SU-DHL-6 (cell line): Measurements from ENCODE around the gene RAB3C.

Experiments used
- H2AFZ ChIP-seq: fragments of 200-600 bp; sonication (generic); 2 replicates; pipeline ENCODE4 v1.6.1; 2014; ENCODE audit warnings: low read depth, mild to moderate bottlenecking, moderate library complexity, mixed read lengths, antibody characterized with exemption, low read length; ENCODE audit not compliant: severe bottlenecking
- H3F3A ChIP-seq: fragments of 200-600 bp; shearing (Covaris generic); 2 replicates; pipeline ENCODE4 v1.6.0; 2016; ENCODE audit warnings: antibody characterized with exemption, mild to moderate bottlenecking; ENCODE audit not compliant: insufficient read depth
- H3K27ac ChIP-seq: fragments of 200-600 bp; sonication (generic); 2 replicates; pipeline ENCODE4 v1.5.1; 2016; ENCODE audit warnings: low read depth, mild to moderate bottlenecking, low read length, moderate library complexity, mixed read lengths
- H3K27me3 ChIP-seq: fragments of 200-600 bp; sonication (generic), shearing (Covaris generic); 2 replicates; pipeline ENCODE4 v1.6.0; 2014; ENCODE audit warnings: mild to moderate bottlenecking, low read length
- H3K36me3 ChIP-seq: fragments of 200-600 bp; sonication (generic); 2 replicates; pipeline ENCODE4 v1.6.1; 2014; ENCODE audit warnings: mild to moderate bottlenecking, low read length, mixed read lengths
- H3K4me2 ChIP-seq: fragments of 300-600, 200-600 bp; shearing (Covaris generic), sonication (generic); 2 replicates; pipeline ENCODE4 v1.6.0; 2014; ENCODE audit warnings: low read length, low read depth, mild to moderate bottlenecking; ENCODE audit not compliant: poor library complexity, severe bottlenecking
- H3K4me3 ChIP-seq: fragments of 200-600 bp; sonication (generic); 2 replicates; pipeline ENCODE4 v1.5.1; 2014; ENCODE audit warnings: antibody characterized with exemption, low read length, mild to moderate bottlenecking, mixed read lengths; ENCODE audit not compliant: insufficient read depth, poor library complexity, severe bottlenecking
- H3K79me2 ChIP-seq: fragments of 200-600 bp; sonication (generic); 2 replicates; pipeline ENCODE4 v1.6.1; 2014; ENCODE audit warnings: mild to moderate bottlenecking, low read length, moderate library complexity; ENCODE audit not compliant: insufficient read depth
- H3K9ac ChIP-seq: fragments of 200-600 bp; sonication (generic); 2 replicates; pipeline ENCODE4 v1.7.0; 2014; ENCODE audit warnings: mild to moderate bottlenecking, low read length
- H3K9me2 ChIP-seq: fragments of 200-600 bp; sonication (generic); replicated peaks from 2 replicates; pipeline ENCODE4 v1.6.1; 2014; ENCODE audit warnings: low read length; ENCODE audit not compliant: insufficient read depth
- H3K9me3 ChIP-seq: fragments of 200-600 bp; sonication (generic); 2 replicates; pipeline ENCODE4 v1.6.1; 2014; ENCODE audit warnings: low read length, mixed read lengths; ENCODE audit not compliant: insufficient read depth
- H4K20me1 ChIP-seq: fragments of 200-600 bp; sonication (generic); 2 replicates; pipeline ENCODE4 v1.6.1; 2014; ENCODE audit warnings: low read depth, mild to moderate bottlenecking, antibody characterized with exemption, low read length, moderate library complexity, mixed read lengths
- CTCF ChIP-seq: fragments of 200-600 bp; sonication (generic); IDR thresholded peaks from one replicate; pipeline ENCODE4 v1.5.1; 2017; ENCODE audit warnings: antibody characterized with exemption, mild to moderate bottlenecking, low read length, moderate library complexity; ENCODE audit not compliant: insufficient read depth, poor library complexity, severe bottlenecking
- EZH2phosphoT487 ChIP-seq: fragments of 200-600 bp; sonication (generic), shearing (Covaris generic); conservative IDR thresholded peaks from 2 replicates; pipeline ENCODE4 v1.6.1; 2018; ENCODE audit warnings: mild to moderate bottlenecking, antibody characterized with exemption, low read length, moderate library complexity, mixed read lengths

The RAB3C gene

DNA sequence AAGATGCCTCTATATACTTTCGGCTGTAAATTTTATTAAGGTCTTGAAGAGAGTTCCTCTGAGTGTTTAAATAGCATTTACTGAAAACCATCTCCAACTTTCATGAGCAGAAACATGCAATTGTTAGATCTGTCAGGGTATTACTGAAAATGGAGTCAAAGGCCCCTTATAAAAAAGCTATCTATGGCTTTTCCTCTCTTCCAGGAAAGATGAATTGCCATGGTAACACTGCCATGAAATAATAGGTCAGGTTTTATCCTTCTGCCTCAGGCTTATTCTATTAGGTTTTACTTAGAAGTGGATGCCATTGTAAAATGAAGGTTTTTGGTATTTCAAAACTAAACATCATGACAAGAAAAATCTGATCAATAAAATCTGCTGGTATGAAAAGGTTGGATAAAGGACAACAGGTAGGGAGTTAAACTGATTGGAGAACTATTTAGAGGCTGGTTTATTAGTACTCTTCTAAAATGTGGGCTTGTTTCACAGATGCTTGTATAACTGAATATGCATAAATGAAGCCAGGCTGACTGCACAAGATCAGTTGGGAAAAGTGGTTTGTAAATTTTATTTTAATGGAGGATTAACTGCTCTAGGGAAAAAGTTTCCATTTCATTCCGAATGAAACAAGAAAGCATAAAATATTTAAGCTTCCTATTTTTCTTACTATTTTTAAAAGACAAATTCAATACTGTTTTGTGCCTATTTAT lies 135.5 kb downstream of the RAB3C start:
- no peaks in the 10 kb centered on the region for H3K9me2 ChIP-seq
- H3K27ac ChIP-seq, result no peak overlapping the region
- no peaks in the 10 kb centered on the region for H3F3A ChIP-seq
- H4K20me1 ChIP-seq, result no peaks in the 10 kb centered on the region
- no peak overlapping the region for H2AFZ ChIP-seq
- no peak overlapping the region for H3K9ac ChIP-seq
- no peaks in the 10 kb centered on the region for H3K27me3 ChIP-seq
- no peaks in the 10 kb centered on the region for H3K36me3 ChIP-seq
- no peak for TF ChIP-seq CTCF
- TF ChIP-seq EZH2phosphoT487, result no peak
- no peaks in the 10 kb centered on the region for H3K79me2 ChIP-seq
- H3K4me3 ChIP-seq, result no peak overlapping the region
- H3K4me2 ChIP-seq, result no peak overlapping the region
- no peaks in the 10 kb centered on the region for H3K9me3 ChIP-seq

DNA sequence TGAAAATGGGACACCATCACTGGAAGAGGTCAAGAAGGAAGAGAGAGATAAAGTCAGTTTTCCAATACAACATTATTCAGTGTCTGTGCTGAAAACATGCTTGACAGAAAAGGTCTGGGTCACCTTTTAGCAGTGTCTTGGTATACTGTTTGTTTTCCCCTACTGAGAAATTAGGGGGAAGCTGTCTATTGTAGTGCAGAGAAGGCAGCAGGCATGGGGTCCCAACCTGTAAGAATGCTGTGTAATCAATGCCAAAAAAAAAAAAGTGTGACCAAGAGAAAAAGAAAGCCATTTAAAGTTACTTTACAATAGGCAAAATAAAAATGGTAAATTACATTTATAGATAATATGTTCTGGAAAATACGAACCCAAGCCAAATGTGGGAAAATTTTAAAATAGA lies 139.3 kb downstream of the RAB3C start:
- H3K79me2 ChIP-seq, result no peaks in the 10 kb centered on the region
- no peak overlapping the region for H3K4me3 ChIP-seq
- H3K9ac ChIP-seq, result no peak overlapping the region
- no peak overlapping the region for H2AFZ ChIP-seq
- H4K20me1 ChIP-seq, result no peaks in the 10 kb centered on the region
- H3K27ac ChIP-seq, result no peak overlapping the region
- no peaks in the 10 kb centered on the region for H3K9me2 ChIP-seq
- no peaks in the 10 kb centered on the region for H3K27me3 ChIP-seq
- no peak overlapping the region for H3K4me2 ChIP-seq
- no peaks in the 10 kb centered on the region for H3F3A ChIP-seq
- TF ChIP-seq CTCF (no peak), EZH2phosphoT487 (no peak)
- no peaks in the 10 kb centered on the region for H3K36me3 ChIP-seq
- no peaks in the 10 kb centered on the region for H3K9me3 ChIP-seq

GRCh38 chr5:58724992-58725391 lies 142.1 kb downstream of the RAB3C start:
- TF ChIP-seq CTCF, result no peak
- no peak for TF ChIP-seq EZH2phosphoT487
- Histone ChIP-seq H3K36me3 (no peaks in the 10 kb centered on the region), H2AFZ (no peak overlapping the region), H3K4me2 (no peak overlapping the region), H3F3A (no peaks in the 10 kb centered on the region), H4K20me1 (no peaks in the 10 kb centered on the region), H3K79me2 (no peaks in the 10 kb centered on the region), H3K9ac (no peak overlapping the region), H3K9me3 (no peaks in the 10 kb centered on the region), H3K9me2 (no peaks in the 10 kb centered on the region), H3K27me3 (no peaks in the 10 kb centered on the region), H3K4me3 (no peak overlapping the region), H3K27ac (no peak overlapping the region)
